Measurements from ENCODE around the gene RITA1.
A peak's percentile ranks its signal among the peaks of the same experiment; 100 is the strongest.
"Not testable (repeated sequence)": the region's sequence is repeated elsewhere in the genome, so short reads cannot be mapped to it uniquely, and the experiment has no call there.

The RITA1 gene

GRCh38 chr12:113204804-113205203 lies 19.3 kb downstream of the RITA1 start:
- no peak for DNase-seq

GRCh38 chr12:113206802-113207201 lies 21.3 kb downstream of the RITA1 start:
- DNase-seq: not testable (repeated sequence)

- DNase-seq: no peak
Observed at GRCh38 chr12:113207613-113208040, 22.1 kb downstream of the RITA1 start.

GRCh38 chr12:113208041-113208934 lies 22.8 kb downstream of the RITA1 start:
- DNase-seq: no peak

GRCh38 chr12:113211160-113211559 lies 25.6 kb downstream of the RITA1 start:
- DNase-seq: no peak

GRCh38 chr12:113214895-113215400 lies 29.4 kb downstream of the RITA1 start:
- no peak for DNase-seq

- no peak for DNase-seq
Observed at GRCh38 chr12:113216027-113216426, 30.5 kb downstream of the RITA1 start.

GRCh38 chr12:113220593-113221180 lies 35.2 kb downstream of the RITA1 start:
- DNase-seq: no peak

- peak; percentile 99 for DNase-seq
Observed at GRCh38 chr12:113221181-113221996, 35.9 kb downstream of the RITA1 start, which contains the start of gene TPCN1. TPCN1 (plus strand) TSS chr12:113221464; CDS start chr12:113226853, 5,389 bp downstream.

GRCh38 chr12:113221997-113222729 lies 36.6 kb downstream of the RITA1 start:
- no peak for DNase-seq

- no peak for DNase-seq
Observed at GRCh38 chr12:113222730-113223531, 37.4 kb downstream of the RITA1 start.

GRCh38 chr12:113224955-113225354 lies 39.4 kb downstream of the RITA1 start:
- no peak for DNase-seq

GRCh38 chr12:113226696-113227568 lies 41.4 kb downstream of the RITA1 start:
- no peak for DNase-seq

GRCh38 chr12:113227686-113228391 lies 42.3 kb downstream of the RITA1 start:
- no peak for DNase-seq

GRCh38 chr12:113228394-113229028 lies 43.0 kb downstream of the RITA1 start:
- DNase-seq: no peak

- no peak for DNase-seq
Observed at GRCh38 chr12:113230315-113231234, 45.1 kb downstream of the RITA1 start.

- DNase-seq: no peak
Observed at GRCh38 chr12:113231235-113232088, 45.9 kb downstream of the RITA1 start.

All from NCI-H1048 (cell line).